ENCODE measurements around the gene SKP1.

SKP1 gene

GRCh38 chr5:134145041-134145757 is 31.6 kb downstream of the SKP1 start:
- DNase-seq (ENCODE audit: low read depth in 1 of 2, low spot score in 1 of 2) = no peak
- TF ChIP-seq JUND (IDR thresholded peaks at IDR 0.05; ENCODE audit: low read depth) = no peak
- in situ Hi-C loops (cut with HindIII; ENCODE audit: low pct_unique_long_range_greater_than_20kb, low sequenced_read_pairs) = no loop called here

- peak in 1 of 2 experiments; percentile 49 for DNase-seq (ENCODE audit: low read depth in 1 of 2, low spot score in 1 of 2)
- TF ChIP-seq JUND (IDR thresholded peaks at IDR 0.05; ENCODE audit: low read depth) = no peak
- in situ Hi-C loops (cut with HindIII; ENCODE audit: low pct_unique_long_range_greater_than_20kb, low sequenced_read_pairs) = no loop called here
These were observed 32.5 kb downstream of the SKP1 start for GRCh38 chr5:134143944-134144941.

- TF ChIP-seq JUND (IDR thresholded peaks at IDR 0.05; ENCODE audit: low read depth) = no peak
- DNase-seq (ENCODE audit: low read depth in 1 of 2, low spot score in 1 of 2) = no peak
- in situ Hi-C loops (cut with HindIII; ENCODE audit: low pct_unique_long_range_greater_than_20kb, low sequenced_read_pairs) = no loop called here
These were observed 33.3 kb downstream of the SKP1 start for GRCh38 chr5:134143431-134143830.

- in situ Hi-C loops (cut with HindIII; ENCODE audit: low pct_unique_long_range_greater_than_20kb, low sequenced_read_pairs) = no loop called here
- no peak for TF ChIP-seq JUND (IDR thresholded peaks at IDR 0.05; ENCODE audit: low read depth)
These were observed 33.9 kb downstream of the SKP1 start for GRCh38 chr5:134142806-134143205.

GRCh38 chr5:134142052-134142451 is 34.7 kb downstream of the SKP1 start:
- no peak for TF ChIP-seq JUND (IDR thresholded peaks at IDR 0.05; ENCODE audit: low read depth)
- DNase-seq (ENCODE audit: low read depth in 1 of 2, low spot score in 1 of 2) = no peak
- in situ Hi-C loops (cut with HindIII; ENCODE audit: low pct_unique_long_range_greater_than_20kb, low sequenced_read_pairs) = no loop called here

More at GRCh38 chr5:134142806-134143205, 33.9 kb downstream of the SKP1 start:
- no peak for DNase-seq (ENCODE audit: low read depth in 1 of 2, low spot score in 1 of 2)

GRCh38 chr5:134141331-134142050 is 35.3 kb downstream of the SKP1 start:
- DNase-seq (ENCODE audit: low read depth in 1 of 2, low spot score in 1 of 2) = peak in 1 of 2 experiments; percentile 22
- no peak for TF ChIP-seq JUND (IDR thresholded peaks at IDR 0.05; ENCODE audit: low read depth)
- in situ Hi-C loops (cut with HindIII; ENCODE audit: low pct_unique_long_range_greater_than_20kb, low sequenced_read_pairs) = no loop called here

- DNase-seq (ENCODE audit: low read depth in 1 of 2, low spot score in 1 of 2) = peak in 1 of 2 experiments; percentile 87
- in situ Hi-C loops (cut with HindIII; ENCODE audit: low pct_unique_long_range_greater_than_20kb, low sequenced_read_pairs) = no loop called here
These were observed 36.1 kb downstream of the SKP1 start for GRCh38 chr5:134140530-134141201.

GRCh38 chr5:134139891-134140469 is 36.8 kb downstream of the SKP1 start:
- in situ Hi-C loops (cut with HindIII; ENCODE audit: low pct_unique_long_range_greater_than_20kb, low sequenced_read_pairs) = no loop called here
- TF ChIP-seq JUND (IDR thresholded peaks at IDR 0.05; ENCODE audit: low read depth) = no peak
- DNase-seq (ENCODE audit: low read depth in 1 of 2, low spot score in 1 of 2) = no peak

More at GRCh38 chr5:134140530-134141201, 36.1 kb downstream of the SKP1 start:
- no peak for TF ChIP-seq JUND (IDR thresholded peaks at IDR 0.05; ENCODE audit: low read depth)

GRCh38 chr5:134139377-134139851 is 37.3 kb downstream of the SKP1 start:
- TF ChIP-seq JUND (IDR thresholded peaks at IDR 0.05; ENCODE audit: low read depth) = no peak
- in situ Hi-C loops (cut with HindIII; ENCODE audit: low pct_unique_long_range_greater_than_20kb, low sequenced_read_pairs) = no loop called here
- DNase-seq (ENCODE audit: low read depth in 1 of 2, low spot score in 1 of 2) = no peak

- in situ Hi-C loops (cut with HindIII; ENCODE audit: low pct_unique_long_range_greater_than_20kb, low sequenced_read_pairs) = no loop called here
- TF ChIP-seq JUND (IDR thresholded peaks at IDR 0.05; ENCODE audit: low read depth) = no peak
- DNase-seq (ENCODE audit: low read depth in 1 of 2, low spot score in 1 of 2) = no peak
These were observed 38.1 kb downstream of the SKP1 start for GRCh38 chr5:134138416-134139376.

Data from T47D (cell line).